Mesendoderm (in vitro differentiated cells): Measurements from ENCODE around the gene KRTAP10-7.

Experiments
- DNase-seq: peaks from one replicate; pipeline ENCODE4 v3.0.0; 2013
- H2AK5ac ChIP-seq: 2 replicates; pipeline ENCODE4 v1.6.1; 2013; ENCODE audit warnings: low read length, inconsistent platforms
- H2BK120ac ChIP-seq: 2 replicates; pipeline ENCODE4 v1.6.1; 2013; ENCODE audit warnings: low read depth, mild to moderate bottlenecking, low read length, moderate library complexity, mixed read lengths
- H2BK15ac ChIP-seq: replicated peaks from 2 replicates; pipeline ENCODE4 v1.6.1; 2013; ENCODE audit warnings: low read depth, mild to moderate bottlenecking, moderate library complexity
- H2BK5ac ChIP-seq: 2 replicates; pipeline ENCODE4 v1.6.1; 2013; ENCODE audit warnings: low read length, inconsistent platforms
- H3K18ac ChIP-seq: 2 replicates; pipeline ENCODE4 v1.6.1; 2013; ENCODE audit warnings: mild to moderate bottlenecking, low read length, mixed read lengths
- H3K23ac ChIP-seq: one replicate; pipeline ENCODE4 v1.6.1; 2013; ENCODE audit warnings: low read length
- H3K27ac ChIP-seq: 2 replicates; pipeline ENCODE4 v1.5.1; 2013; ENCODE audit warnings: low read depth, mild to moderate bottlenecking, inconsistent platforms, low read length, moderate library complexity
- H3K27me3 ChIP-seq: 2 replicates; pipeline ENCODE4 v1.6.1; 2013; ENCODE audit warnings: low read length, control low read depth, mild to moderate bottlenecking, inconsistent platforms; ENCODE audit not compliant: insufficient read depth, poor library complexity
- H3K36me3 ChIP-seq: 2 replicates; pipeline ENCODE4 v1.6.1; 2013; ENCODE audit warnings: low read length, inconsistent platforms; ENCODE audit not compliant: control insufficient read depth, insufficient read depth
- H3K4ac ChIP-seq: one replicate; pipeline ENCODE4 v1.6.1; 2013; ENCODE audit warnings: low read depth, mild to moderate bottlenecking, low read length, moderate library complexity
- H3K4me1 ChIP-seq: 2 replicates; pipeline ENCODE4 v1.6.1; 2013; ENCODE audit warnings: low read depth, low read length, inconsistent platforms; ENCODE audit not compliant: control insufficient read depth
- H3K4me2 ChIP-seq: 2 replicates; pipeline ENCODE4 v1.6.1; 2013; ENCODE audit warnings: low read length
- H3K4me3 ChIP-seq: 2 replicates; pipeline ENCODE4 v1.5.1; 2013; ENCODE audit warnings: mild to moderate bottlenecking, low read length
- H3K56ac ChIP-seq: one replicate; pipeline ENCODE4 v1.6.1; 2013; ENCODE audit warnings: low read length
- H3K79me1 ChIP-seq: 2 replicates; pipeline ENCODE4 v1.6.1; 2013; ENCODE audit warnings: low read length, inconsistent platforms
- H3K79me2 ChIP-seq: 2 replicates; pipeline ENCODE4 v1.6.1; 2013; ENCODE audit warnings: mild to moderate bottlenecking, low read length; ENCODE audit not compliant: control insufficient read depth, insufficient read depth
- H3K9ac ChIP-seq: 2 replicates; pipeline ENCODE4 v1.6.1; 2013; ENCODE audit warnings: low read length, inconsistent platforms
- H4K5ac ChIP-seq: one replicate; pipeline ENCODE4 v1.6.1; 2013; ENCODE audit warnings: low read length
- H4K8ac ChIP-seq: one replicate; pipeline ENCODE4 v1.6.1; 2013; ENCODE audit warnings: low read depth, mild to moderate bottlenecking, control low read depth, low read length, moderate library complexity
- WGBS: extraction: QIAGEN DNeasy Blood & Tissue Kit; methylation state at CpG from one replicate; pipeline ENCODE4 v1.1.7; 2013; ENCODE audit warnings: low lambda C conversion rate, missing lambda C conversion rate; ENCODE audit not compliant: insufficient coverage; ENCODE audit errors: extremely low coverage; 5-methylcytosine and 5-hydroxymethylcytosine counted together

KRTAP10-7 gene

DNA sequence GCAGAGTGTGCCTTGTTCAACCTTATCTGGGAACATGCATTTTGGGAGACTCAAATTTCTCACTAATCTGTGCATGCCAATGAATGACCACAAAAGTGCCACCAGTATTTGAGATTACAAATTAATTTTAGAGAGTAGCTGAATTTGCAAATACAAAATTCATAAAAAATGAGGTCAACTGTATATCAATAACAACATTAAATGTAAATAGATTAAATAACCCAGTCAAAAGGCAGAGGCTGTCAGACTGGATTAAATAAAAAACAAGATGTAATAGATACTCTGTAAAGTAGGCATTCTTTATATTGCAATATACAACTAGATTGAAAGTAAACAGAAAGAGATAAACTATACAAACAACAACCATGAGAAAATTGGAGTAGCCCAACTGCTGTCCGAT lies 36.3 kb upstream of the KRTAP10-7 start:
- no peak overlapping the region for H3K4me3 ChIP-seq
- H3K79me2 ChIP-seq: no peaks in the 10 kb centered on the region
- no peak overlapping the region for H2BK120ac ChIP-seq
- H4K5ac ChIP-seq: no peak overlapping the region
- no peak overlapping the region for H3K4me2 ChIP-seq
- H3K18ac ChIP-seq: no peak overlapping the region
- no peak overlapping the region for H4K8ac ChIP-seq
- H3K36me3 ChIP-seq: no peaks in the 10 kb centered on the region
- H3K56ac ChIP-seq: no peak overlapping the region
- no peak overlapping the region for H3K23ac ChIP-seq
- no peak overlapping the region for H2BK5ac ChIP-seq
- H3K9ac ChIP-seq: no peak overlapping the region
- H2BK15ac ChIP-seq: no peak overlapping the region
- no peak overlapping the region for H3K4ac ChIP-seq
- WGBS: no CpG with 5 or more reads among the region's 1 CpG
- no peaks in the 10 kb centered on the region for H3K4me1 ChIP-seq
- H3K27ac ChIP-seq: no peak overlapping the region
- no peaks in the 10 kb centered on the region for H3K79me1 ChIP-seq
- no peak for DNase-seq
- H3K27me3 ChIP-seq: no peaks in the 10 kb centered on the region
- H2AK5ac ChIP-seq: no peak overlapping the region

DNA sequence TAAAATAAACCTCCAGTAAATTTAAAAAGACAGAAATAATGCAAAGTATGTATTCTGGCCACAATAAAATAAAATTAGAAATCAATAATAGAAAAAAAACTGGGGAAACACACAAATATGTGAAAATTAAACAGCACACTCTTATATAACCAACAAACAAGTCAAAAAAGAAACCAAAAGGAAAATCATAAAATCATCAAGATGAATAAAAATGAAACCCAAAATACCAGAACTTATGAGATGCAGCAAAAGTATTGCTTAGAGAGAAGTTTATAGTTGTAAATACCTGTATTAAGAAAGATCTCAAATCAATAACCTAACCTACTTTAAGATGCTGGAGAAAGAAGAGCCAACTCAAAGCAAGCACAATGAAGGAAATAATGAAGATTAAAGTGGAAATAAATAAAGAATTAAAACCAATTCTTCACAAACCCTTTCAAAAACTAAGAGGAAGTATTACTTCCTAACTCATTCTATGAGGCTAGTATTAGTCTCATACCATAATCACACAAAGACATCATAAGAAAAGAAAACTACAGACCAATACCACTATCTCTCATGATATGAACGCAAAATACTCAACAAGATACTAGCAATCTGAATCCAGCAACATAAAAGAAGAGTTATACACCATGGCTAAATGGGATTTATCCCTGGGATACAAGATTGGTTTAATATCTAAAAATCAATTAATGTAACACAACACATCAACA lies 35.4 kb upstream of the KRTAP10-7 start:
- no peaks in the 10 kb centered on the region for H3K36me3 ChIP-seq
- H3K18ac ChIP-seq: no peak overlapping the region
- H4K8ac ChIP-seq: no peak overlapping the region
- no peak overlapping the region for H2BK120ac ChIP-seq
- H3K27ac ChIP-seq: no peak overlapping the region
- H2BK15ac ChIP-seq: no peak overlapping the region
- no peak overlapping the region for H3K4ac ChIP-seq
- DNase-seq: no peak
- no peak overlapping the region for H3K4me3 ChIP-seq
- H3K4me2 ChIP-seq: no peak overlapping the region
- no CpG with 5 or more reads among the region's 1 CpG for WGBS
- H3K56ac ChIP-seq: no peak overlapping the region
- no peaks in the 10 kb centered on the region for H3K27me3 ChIP-seq
- H3K9ac ChIP-seq: no peak overlapping the region
- H2BK5ac ChIP-seq: no peak overlapping the region
- H2AK5ac ChIP-seq: no peak overlapping the region
- no peak overlapping the region for H3K23ac ChIP-seq
- H3K79me1 ChIP-seq: no peaks in the 10 kb centered on the region
- no peaks in the 10 kb centered on the region for H3K4me1 ChIP-seq
- no peak overlapping the region for H4K5ac ChIP-seq
- H3K79me2 ChIP-seq: no peaks in the 10 kb centered on the region

DNA sequence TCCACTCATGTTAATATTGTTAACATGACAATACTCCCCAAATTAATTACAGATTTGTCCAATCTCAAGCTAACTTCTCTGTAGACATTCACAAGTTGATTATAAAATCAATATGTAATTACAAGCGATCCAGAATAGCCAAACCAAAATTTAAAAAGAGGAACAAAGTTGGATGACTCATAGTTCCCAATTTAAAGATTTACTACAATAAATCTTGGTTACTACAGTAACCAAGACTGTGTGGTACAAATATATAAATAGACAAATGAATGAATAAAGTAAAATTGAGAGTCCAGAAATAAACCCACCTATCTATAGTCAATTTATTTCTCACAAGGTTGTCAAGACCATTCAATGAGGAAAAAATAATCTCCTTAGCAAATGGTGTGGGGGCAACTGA lies 34.0 kb upstream of the KRTAP10-7 start:
- Histone ChIP-seq H3K4me2 (no peak overlapping the region), H2BK15ac (no peak overlapping the region), H2BK120ac (no peak overlapping the region), H3K27me3 (no peaks in the 10 kb centered on the region), H3K79me2 (no peaks in the 10 kb centered on the region), H3K4me1 (no peaks in the 10 kb centered on the region), H3K9ac (no peak overlapping the region), H3K23ac (no peak overlapping the region), H3K27ac (no peak overlapping the region), H3K56ac (no peak overlapping the region), H2BK5ac (no peak overlapping the region), H3K36me3 (no peaks in the 10 kb centered on the region), H4K5ac (no peak overlapping the region), H3K18ac (no peak overlapping the region), H3K79me1 (no peaks in the 10 kb centered on the region), H2AK5ac (no peak overlapping the region), H3K4ac (no peak overlapping the region), H3K4me3 (no peak overlapping the region), H4K8ac (no peak overlapping the region)
- DNase-seq: no peak
- WGBS: no CpG with 5 or more reads among the region's 1 CpG

DNA sequence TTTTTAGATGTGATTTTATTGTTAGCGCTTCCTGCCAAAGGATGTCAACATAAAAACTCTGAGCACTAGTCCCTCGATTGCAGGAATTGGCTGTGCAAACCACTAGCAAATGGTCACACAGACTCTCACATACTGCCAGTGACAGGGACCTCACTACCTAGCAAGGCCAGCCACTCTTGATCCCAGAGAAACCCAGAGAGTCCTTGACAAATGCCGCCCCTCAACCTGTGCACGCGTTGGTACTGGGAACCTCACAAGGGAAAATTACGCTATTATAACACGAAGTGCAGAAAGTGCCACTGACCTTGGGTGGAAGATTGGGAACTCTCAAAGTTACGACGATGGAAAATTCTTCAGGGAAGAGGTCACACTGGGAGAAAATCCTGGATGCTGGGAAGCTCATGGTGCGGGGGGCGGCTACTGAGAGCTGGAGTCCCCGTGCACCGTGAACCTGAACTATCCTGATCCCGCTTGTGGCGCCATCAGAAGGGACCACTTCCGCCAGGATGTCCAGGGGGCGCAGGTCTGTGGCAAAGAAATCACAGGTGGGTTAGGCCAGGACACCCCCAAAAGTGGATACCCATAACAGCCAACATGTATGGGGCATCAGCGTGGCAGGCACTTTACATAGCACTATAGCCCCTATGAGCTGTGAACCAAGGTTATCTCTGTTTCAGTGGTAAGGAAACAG lies 32.8 kb upstream of the KRTAP10-7 start:
- Histone ChIP-seq H3K23ac (no peak overlapping the region), H3K4me3 (no peak overlapping the region), H3K4ac (no peak overlapping the region), H2BK120ac (no peak overlapping the region), H2AK5ac (no peak overlapping the region), H4K5ac (no peak overlapping the region), H3K9ac (no peak overlapping the region), H3K56ac (no peak overlapping the region), H3K79me2 (no peaks in the 10 kb centered on the region), H3K18ac (no peak overlapping the region), H3K79me1 (no peaks in the 10 kb centered on the region), H3K27ac (no peak overlapping the region), H2BK15ac (no peak overlapping the region), H4K8ac (no peak overlapping the region), H3K36me3 (no peaks in the 10 kb centered on the region), H3K4me1 (no peaks in the 10 kb centered on the region), H3K4me2 (no peak overlapping the region), H2BK5ac (no peak overlapping the region), H3K27me3 (no peaks in the 10 kb centered on the region)
- no peak for DNase-seq
- no CpG with 5 or more reads among the region's 18 CpGs for WGBS

DNA sequence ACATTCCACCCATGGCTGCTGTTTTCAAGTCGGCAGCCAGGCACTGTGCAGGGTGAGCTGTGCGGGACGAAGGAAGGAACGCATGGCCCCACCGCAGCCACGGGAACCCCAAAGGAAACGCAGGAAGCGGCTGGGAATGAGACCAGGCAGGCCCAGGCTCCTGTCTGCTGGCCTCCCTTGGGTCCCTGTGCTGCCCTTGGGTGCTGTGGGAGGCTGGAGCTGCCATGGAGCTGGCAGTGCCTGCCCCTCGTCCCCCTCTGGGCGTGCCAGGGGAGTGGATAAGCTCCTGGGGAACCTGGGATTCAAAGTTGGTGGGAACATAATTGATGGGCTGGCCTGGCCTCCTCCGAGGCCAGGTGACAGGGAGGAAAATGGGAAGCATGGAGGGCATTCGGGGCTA lies 32.1 kb upstream of the KRTAP10-7 start:
- Histone ChIP-seq H3K23ac (no peak overlapping the region), H3K4me3 (no peak overlapping the region), H3K4me1 (no peaks in the 10 kb centered on the region), H2BK120ac (no peak overlapping the region), H4K8ac (no peak overlapping the region), H4K5ac (no peak overlapping the region), H3K9ac (no peak overlapping the region), H3K18ac (no peak overlapping the region), H3K4ac (no peak overlapping the region), H3K56ac (no peak overlapping the region), H3K36me3 (no peaks in the 10 kb centered on the region), H2BK5ac (no peak overlapping the region), H3K79me1 (no peaks in the 10 kb centered on the region), H3K27me3 (no peaks in the 10 kb centered on the region), H2AK5ac (no peak overlapping the region), H3K27ac (no peak overlapping the region), H3K79me2 (no peaks in the 10 kb centered on the region), H3K4me2 (no peak overlapping the region), H2BK15ac (no peak overlapping the region)
- WGBS: no CpG with 5 or more reads among the region's 12 CpGs
- DNase-seq: no peak
